Measurements from ENCODE around the gene IL20.

DNA sequence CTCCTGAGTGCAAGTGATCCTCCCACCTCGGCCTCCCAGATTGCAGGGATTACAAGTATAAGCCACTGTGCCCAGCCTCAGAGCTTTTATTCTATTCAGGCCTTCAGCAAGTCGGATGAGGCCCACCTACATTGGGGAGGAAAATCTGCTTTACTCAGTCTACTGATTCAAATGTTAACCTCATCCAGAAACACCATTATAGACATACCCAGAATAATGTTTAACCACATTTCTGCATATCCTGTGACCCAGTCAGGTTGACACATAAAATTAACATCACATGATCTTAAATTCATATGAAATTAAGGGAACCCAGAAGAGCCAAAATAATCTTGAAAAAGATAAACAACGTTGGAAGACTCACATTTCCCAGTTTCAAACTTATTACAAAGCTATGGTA, 14.9 kb downstream of the IL20 start:
- TF ChIP-seq CTCF (IDR thresholded peaks at IDR 0.05) (no peak), EZH2 (IDR thresholded peaks at IDR 0.05) (no peak)
